NCI-H2227 treated with DMSO at 0.1 percent for 48 hours (cell line): ENCODE results near the gene SLC2A13.

Experiments
- DNase-seq: peaks from one replicate; lab custom pipeline; 2025; lab: John Stamatoyannopoulos, UW

SLC2A13 gene

GRCh38 chr12:40105515-40106201 is at the start of gene SLC2A13:
SLC2A13 (minus strand) TSS chr12:40106081; CDS start chr12:40105808, 273 bp downstream.
- DNase-seq, result peak; percentile 25

- no peak for DNase-seq
Observed at GRCh38 chr12:40154381-40154780, 48.5 kb upstream of the SLC2A13 start.

- no peak for DNase-seq
Observed at GRCh38 chr12:40153432-40153831, 47.6 kb upstream of the SLC2A13 start.

DNA sequence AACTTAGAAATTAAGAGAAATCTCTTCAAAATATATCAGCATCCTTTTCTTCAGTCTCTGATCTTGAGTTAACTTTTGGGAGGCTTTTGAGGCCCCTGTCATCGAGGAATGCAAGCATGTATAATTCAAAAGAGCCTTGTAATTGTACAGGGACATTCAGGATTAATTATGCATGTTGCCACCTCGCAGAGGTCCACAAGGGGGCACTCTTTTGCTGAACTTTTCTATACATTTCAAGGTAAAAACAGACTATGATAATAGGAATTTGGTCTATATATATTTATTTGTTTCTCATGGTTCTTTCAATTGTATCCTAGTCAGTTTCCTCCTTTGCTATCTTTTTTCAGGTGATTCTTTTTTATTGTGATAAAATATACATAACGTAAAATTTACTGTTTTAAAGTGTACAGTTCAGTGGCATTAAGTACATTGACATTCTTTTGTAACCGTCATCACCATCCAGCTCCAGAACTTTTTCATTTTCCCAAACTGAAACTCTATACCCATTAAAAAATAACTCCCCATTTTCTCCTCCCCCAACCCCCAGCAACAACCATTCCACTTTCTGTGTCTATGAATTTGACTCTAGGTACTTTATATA is 47.0 kb upstream of the SLC2A13 start:
- no peak for DNase-seq

- DNase-seq, result no peak
Observed at GRCh38 chr12:40149673-40150260, 43.9 kb upstream of the SLC2A13 start.

DNA sequence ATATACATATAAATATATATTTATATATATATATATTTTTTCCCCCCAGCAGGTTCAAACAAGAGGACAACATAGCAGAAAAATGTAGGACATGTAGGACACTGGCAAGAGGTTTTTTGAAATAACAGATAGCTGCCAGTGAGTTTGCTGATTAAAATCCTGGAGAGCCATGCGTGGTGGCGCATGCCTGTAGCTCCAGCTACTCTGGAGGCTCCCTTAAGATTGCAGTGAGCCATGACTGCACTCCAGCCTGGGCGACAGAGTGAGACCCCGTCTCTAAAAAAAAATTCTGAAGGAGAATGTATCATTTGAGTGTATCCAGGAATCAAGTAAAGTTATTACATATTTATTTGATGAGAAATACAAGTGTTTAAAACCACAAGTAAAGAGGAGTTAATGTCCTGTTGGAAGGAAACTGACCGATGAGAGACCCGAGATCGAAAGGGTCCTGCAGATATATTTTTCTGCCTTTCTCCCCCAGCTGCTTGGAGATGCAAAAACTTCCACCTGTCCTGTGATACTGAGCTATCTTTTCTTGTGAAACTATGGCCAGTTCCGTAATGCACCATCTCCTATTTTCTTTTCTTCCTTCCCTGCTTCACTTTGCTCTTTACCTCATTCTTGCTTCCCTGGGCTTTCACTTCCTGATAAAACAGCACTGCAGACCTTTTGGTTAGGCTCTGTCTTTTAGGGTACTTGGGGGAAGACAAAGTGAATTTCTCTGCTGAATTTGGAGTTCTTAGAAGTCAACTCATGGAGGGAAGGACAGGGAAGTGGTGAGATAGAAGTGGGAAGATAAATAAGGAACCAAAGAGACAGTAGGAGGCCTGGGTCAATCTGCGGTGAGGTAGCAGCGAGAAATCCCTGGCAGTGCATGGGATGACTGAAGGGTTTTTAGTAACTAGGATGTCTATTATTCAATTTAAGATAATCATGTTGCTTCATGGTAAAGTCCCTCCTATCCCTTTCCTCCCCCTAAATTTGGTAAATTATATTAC is 41.2 kb upstream of the SLC2A13 start:
- no peak for DNase-seq

GRCh38 chr12:40145896-40146295 is 40.0 kb upstream of the SLC2A13 start:
- DNase-seq, result no peak

DNA sequence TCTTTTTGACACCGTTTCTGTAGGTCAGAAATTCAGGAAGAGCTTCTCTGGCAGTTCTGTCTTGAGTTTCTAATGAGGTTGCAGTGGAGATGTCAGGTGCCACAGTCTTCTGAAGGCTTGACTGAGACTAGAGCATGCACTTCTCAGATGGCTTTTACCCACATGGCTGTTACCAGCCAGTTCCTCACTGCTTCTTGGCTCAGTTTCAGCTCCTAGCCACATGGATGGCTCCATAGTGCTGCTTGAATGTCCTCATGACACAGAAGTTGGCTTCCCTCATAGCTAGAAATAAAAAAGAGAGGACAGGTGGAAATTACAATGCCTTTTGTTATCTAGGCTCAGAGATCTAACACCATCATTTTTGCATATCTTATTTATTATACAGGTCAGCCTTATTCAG is 38.1 kb upstream of the SLC2A13 start:
- no peak for DNase-seq

DNA sequence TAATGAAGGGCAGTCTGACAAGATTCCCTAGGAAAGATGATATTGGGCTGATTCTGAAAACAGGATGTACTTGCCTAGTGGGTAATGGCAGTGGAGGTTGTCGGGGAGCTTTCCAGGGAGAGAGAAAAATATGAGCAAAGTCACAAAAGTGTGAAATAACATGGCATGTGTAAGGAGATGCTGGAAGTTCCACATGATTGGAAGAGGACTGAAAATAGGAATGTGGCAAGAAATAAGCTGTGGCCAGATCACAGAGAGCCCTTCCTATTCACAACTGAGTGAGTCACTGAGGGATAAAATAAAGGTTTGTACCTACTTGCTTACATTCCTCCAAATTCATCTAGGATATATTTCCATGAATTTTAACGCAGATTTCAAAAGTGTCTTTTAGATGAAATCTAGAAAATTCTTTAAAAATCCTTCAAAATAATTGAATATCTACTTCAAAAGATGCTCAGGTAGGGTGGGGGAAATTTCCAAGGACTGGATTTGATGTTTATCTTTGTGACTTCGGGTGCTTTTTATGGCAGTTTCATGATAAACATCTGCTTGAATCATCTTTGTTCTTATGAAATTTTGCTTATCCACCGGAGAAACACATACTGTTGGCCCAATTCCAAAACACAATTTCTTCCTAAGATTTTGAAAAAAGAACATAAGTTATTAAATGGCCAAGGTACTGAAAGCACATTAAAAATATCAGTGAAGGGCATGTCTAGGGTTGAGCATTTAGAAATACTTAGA is 36.3 kb upstream of the SLC2A13 start:
- no peak for DNase-seq

DNA sequence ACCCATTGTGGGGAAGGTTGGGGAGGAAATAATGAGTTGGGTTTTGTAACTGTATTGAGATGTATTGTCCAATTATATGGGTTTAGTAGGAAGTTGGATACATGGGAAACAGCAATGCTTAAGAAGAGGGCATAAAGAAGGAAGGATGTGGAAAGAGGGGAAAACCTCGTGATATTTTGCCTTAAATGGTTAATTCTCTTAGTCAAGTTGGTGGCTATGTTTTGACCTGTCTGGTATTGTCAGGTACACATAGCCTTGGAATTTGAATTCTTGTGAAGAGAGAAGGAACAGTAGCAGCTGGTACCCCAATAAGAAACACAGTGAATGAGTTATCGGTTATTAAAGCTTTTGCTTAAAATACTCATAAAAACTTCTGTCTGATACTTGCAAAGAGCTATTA is 32.6 kb upstream of the SLC2A13 start:
- no peak for DNase-seq

- no peak for DNase-seq
Observed at GRCh38 chr12:40137252-40137651, 31.4 kb upstream of the SLC2A13 start.

GRCh38 chr12:40127408-40127807 is 21.5 kb upstream of the SLC2A13 start:
- DNase-seq, result no peak

DNA sequence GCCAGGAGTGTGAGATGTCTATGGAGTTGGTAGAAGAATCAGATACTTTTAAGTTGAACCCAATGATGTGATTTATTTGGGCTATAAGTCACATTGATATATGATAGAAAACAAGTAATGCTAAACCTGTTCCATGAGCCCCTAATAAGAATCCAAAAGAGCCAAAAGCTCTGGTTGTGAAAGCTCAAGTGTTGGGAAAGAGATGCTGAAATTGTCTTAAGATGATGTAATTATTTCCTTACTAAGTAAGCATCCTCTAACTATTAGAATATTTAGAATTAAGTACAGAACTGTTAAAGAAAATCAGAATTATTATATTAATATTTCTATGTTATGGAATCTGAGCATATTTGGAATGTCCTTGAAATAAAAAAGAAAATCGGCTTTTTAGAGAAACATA is 17.6 kb upstream of the SLC2A13 start:
- DNase-seq, result no peak

DNA sequence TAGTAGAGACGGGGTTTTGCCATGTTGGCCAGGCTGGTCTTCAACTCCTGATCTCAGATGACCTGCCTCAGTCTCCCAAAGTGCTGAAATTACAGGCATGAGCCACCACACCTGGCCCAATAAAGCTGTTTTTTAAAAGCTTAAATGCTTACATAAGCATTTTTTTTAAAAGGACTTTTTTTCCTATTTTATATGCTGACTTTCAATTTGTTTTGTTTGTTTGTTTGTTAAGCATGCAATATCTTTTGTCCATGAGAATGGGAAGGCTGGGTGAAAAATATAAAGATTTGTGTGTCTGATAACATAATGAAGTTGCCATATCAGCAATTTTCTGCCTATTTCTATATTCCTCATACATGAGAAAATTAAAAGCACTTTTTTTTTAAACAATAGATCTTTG is 17.0 kb upstream of the SLC2A13 start:
- no peak for DNase-seq

DNA sequence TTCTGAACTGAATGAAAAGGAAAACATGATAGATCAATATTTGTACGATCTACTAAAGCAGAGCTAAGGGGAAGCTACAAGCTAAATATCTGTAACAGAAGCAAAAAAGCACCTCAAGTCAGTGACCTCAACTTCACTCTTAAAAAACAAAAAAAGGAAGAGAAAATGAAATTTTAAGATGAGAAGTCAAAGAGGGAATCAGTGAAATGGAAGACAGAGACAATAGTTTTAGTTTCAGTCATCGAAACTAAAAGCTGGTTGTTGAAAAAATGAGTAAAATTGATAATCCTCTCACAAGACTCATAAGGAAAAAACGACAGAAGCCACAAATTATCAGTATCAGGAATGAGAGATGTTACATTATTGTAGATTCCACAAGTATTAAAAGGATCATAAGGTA is 11.9 kb upstream of the SLC2A13 start:
- no peak for DNase-seq

DNA sequence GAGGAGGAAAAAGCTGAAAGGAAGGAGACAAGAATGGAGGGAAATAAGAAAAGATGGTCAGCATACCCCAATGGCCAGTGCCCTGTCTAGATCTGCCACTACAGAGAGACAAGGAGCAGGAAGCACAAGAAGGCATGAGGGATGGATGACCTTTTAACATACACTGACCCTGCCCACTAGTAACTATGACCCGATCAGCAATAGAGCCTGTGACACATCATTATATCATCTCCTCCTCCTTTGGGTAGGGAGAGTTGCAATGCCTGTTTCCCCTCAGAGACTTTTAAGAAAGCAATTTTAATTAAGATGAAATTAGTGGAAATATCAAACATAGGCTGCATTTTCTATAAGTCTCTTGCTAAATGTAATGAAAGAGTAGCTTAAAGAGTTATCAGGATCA is 4.7 kb upstream of the SLC2A13 start:
- no peak for DNase-seq

GRCh38 chr12:40107803-40108620 is 2.1 kb upstream of the SLC2A13 start:
- no peak for DNase-seq

DNA sequence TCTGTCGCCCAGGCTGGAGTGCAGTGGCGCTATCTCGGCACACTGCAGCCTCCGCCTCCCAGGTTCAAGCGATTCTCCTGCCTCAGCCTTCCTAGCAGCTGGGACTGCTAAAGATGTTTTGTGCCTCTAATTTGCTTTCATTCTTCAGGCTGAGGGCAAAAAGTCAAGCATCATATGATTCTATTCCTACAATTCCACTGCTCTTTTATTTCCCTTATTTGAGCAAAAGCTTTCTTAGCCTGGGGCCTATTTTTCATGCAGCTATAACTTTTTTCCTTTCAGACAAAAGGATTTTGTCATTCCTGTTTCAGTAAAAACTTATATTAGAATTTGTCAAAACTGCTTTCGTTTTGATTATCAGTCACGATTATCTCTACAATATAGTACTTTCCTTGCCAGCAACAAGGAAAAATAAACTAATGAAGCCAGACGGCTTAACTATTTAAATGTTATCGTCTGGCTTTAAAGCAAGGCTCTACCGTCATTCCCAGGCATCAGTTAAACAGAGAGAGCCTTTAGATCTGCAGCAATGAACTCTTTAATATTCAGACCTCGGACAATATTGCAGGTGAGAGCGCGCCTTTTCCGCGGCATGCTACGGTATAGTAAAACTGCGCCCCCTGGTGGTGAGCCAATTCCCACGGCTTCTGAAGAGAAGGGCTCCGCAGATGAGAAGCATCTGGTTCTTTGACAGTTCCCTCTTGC is 1.4 kb upstream of the SLC2A13 start:
- peak; percentile 72 for DNase-seq

- no peak for DNase-seq
Observed at GRCh38 chr12:40106655-40107054, 774 bp upstream of the SLC2A13 start.

DNA sequence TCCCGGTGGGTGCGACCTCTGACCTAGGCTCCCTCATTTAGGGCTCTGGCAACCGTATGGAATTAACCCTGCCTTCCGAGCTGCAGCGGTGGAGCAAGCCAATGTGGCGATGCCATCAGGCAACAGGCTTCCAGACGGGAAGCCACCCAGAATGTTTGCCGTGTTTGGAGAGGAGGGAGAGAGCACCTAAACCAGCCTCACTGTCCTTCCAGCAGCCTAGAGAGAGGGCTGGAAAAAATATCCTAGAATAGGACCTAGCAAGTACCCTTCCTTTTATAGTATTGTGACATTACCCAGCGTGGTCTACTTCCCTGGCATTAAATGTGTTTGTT is 287 bp upstream of the SLC2A13 start:
- no peak for DNase-seq

DNA sequence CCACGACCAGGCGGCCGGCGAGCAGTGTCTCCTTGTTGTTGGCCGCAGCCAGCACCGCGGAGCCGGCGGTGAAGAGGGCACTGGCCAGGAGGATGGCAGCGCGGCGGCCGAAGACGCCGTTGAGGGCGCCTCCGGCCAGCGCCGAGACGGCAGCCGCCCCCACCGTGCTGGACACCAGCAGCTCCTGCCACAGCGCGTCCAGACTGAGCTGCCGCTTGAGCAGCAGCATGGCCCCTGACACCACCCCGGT is 691 bp downstream of the SLC2A13 start:
- DNase-seq, result no peak
